ENCODE data around the gene TAS2R30.
"Not testable (repeated sequence)": the region's sequence is repeated elsewhere in the genome, so short reads cannot be mapped to it uniquely, and the experiment has no call there.

The TAS2R30 gene

DNA sequence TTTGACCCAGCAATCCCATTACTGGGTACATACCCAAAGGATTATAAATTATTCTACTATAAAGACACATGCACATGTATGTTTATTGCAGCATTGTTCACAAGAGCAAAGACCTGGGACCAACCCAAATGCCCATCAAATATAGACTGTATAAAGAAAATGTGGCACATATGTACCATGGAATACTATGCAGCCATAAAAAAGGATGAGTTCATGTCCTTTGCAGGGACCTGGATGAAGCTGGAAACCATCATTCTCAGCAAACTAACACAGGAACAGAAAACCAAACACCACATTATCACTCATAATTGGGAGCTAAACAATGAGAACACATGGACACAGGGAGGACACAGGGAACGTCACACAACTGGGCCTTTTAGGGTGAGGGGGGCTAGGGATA, 20.3 kb downstream of the TAS2R30 start:
- not testable (repeated sequence) for DNase-seq

DNA sequence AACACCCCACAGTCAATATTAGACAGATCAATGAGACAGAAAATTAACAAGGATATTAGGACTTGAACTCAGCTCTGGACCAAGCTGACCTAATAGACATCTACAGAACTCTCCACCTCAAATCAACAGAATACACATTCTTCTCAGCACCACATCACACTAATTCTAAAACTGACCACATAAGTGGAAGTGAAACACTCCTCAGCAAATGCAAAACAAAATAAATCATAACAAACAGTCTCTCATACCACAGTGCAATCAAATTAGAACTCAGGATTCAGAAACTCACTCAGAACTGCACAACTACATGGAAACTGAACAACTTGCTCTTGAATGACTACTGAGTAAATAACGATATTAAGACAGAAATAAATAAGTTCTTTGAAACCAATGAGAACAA, 23.2 kb downstream of the TAS2R30 start:
- not testable (repeated sequence) for DNase-seq

DNA sequence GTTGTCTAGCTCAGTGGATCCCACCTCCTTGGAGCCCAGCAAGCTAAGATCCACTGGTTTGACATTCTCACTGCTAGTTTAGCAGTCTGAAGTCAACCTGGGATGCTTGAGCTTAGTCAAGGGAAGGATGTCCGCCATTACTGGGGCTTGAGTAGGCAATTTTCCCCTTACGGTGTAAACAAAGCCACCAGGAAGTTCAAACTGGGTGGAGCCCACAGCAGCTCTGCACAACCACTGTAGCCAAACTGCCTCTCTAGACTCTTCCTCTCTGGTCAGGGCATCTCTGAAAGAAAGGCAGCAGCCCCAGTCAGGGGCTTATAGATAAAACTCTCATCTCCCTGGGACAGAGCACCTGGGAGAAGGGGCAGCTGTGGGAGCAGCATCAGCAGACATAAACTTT, 25.6 kb downstream of the TAS2R30 start:
- no peak for DNase-seq

DNA sequence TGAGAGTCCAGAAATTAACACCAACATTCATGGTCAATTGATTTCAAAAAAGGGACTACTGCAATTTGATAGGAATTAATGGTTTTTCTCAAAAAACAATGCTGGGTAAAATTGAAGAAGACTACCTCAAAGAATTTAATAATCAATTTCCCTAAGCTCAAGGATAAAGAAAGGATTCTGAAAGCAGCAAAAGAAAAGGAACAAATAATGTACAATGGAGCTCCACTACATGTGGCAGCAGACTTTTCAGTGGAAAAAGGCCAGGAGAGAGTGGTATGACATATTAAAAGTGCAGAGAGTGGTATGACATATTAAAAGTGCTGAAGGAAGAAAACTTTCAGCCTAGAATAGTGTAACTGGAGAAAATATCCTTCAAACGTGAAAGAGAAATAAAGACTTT, 26.7 kb downstream of the TAS2R30 start:
- DNase-seq: no peak

DNA sequence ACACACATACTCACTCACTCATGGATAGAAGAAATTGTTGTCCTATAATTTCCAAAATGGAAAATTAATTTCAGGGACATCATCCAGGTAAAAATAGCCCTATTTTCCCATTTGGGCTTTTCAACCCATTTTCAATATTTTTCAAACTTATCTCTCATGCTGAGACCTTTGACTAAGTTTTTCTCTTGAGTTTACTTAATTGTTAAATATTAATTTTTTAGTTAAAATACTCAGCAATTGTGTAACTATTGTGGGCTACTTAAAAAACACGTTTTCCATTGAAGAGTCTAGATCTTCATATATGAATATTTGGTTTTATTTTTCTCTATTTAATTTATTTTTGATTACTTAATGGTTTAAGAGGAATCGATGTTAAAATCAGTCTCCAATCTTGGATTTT, 28.2 kb downstream of the TAS2R30 start:
- DNase-seq: no peak

DNA sequence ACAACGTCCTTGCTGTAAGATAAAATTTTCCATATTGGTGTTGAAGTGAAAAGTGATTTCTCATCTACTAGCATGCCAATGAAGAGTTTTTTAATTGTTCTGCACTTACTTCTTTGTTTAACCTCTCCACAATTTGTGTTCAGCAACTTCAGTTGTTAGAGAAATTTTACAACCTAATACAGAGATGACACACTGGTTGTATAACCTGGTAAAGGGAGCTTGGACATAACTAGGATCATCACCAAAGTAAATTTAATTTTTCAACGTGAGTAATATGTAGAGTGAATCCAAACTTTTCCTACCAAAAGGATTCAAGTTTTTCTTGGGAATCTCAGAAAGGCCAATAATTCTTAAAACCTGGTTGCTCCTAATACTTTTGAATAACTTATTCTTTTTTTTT, 28.9 kb downstream of the TAS2R30 start:
- DNase-seq: no peak

DNA sequence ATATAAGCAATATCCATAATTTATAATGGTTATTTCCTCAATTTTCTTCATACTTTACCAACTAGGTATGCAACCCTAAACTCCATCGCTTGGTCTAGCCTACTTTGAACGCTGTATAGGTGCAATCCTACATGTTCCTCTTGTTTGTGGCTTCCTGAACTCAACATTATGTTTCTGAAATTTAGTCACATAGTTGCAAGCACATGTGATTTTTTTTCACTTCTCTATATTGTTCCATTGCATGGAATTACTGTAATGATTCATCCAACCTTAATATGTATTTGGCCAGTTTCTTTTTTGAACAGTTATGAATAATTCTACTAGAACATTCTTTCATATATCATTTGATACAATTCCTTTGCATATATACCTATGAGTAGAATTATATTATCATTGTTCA, 39.5 kb downstream of the TAS2R30 start:
- DNase-seq: not testable (repeated sequence)

DNA sequence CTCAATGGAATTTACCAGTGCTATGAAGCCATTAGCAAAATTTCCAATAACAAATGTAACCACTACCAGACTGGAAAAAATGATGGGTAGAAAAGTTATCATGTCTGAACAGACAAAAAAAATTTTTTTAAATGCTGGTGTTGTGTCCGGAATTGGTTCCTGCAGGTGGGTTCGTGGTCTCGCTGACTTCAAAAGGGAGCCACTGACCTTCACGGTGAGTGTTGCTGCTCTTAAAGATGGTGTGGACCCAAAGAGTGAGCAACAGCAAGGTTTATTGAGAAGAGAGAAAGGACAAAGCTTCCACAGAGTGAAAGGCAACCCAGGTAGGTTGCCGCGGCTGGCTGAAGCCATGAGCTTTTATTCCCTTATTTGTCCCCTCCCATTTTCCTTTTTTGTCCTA, 42.3 kb downstream of the TAS2R30 start, which contains the start of gene TAS2R43:
Gene TAS2R43 (minus strand): TSS at position 186 of the 400 bp plus-strand sequence. CDS start 84 bp downstream, at position 102.
- no peak for DNase-seq

DNA sequence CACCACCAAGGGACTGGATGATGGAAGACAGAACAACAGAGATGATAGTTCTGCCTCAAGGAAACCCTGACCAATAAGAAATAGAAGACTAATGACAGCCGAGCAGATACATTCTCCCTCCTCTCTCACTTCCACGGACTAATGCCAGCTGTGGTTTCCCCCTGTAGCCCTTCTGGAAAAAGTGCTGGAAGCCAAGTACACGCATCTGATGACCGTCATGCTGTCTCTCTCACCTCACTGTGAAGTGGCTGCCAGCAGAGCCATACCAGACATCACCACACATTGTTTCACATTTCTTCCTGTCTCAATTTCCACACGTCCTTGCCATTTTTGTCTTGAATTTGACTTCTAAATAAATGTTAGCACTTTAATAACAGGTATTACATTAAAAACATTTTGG, 45.2 kb downstream of the TAS2R30 start:
- DNase-seq: no peak

DNA sequence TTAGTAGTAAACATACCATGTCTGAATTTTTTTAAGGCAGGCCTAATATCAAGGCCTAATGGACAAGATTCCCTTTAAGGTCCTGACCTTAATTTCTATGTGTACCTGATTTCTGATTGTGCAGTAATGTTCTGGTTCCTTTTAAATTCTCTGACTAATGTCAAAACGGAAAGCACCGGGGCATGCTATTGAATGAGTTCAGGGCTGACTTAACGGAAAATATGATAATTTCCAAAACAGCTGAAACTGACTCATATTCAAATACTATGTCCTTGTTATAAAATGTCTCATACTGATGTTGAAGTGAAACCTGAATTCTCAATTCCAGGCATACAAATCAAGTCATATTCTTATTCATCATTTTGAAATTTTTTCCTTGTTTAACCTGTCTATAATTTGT, 49.0 kb downstream of the TAS2R30 start:
- DNase-seq: no peak

All from SW 1271 (cell line).